AG09309 (cell line): Measurements from ENCODE around the gene FGF9.

Experiments
- DNase-seq: peaks from one replicate; pipeline ENCODE4 v3.0.0-alpha.2; 2010; ENCODE audit warnings: low read depth
- H3K4me3 ChIP-seq: 2 replicates; pipeline ENCODE4 v1.5.1; 2011; ENCODE audit warnings: mild to moderate bottlenecking, low read depth, low read length, moderate library complexity; ENCODE audit not compliant: control insufficient read depth
- CTCF ChIP-seq: IDR thresholded peaks from 2 replicates; pipeline ENCODE4 v1.5.1; 2011; ENCODE audit warnings: mild to moderate bottlenecking, low read depth, low read length, inconsistent platforms; ENCODE audit not compliant: insufficient read depth, control insufficient read depth; ENCODE audit errors: missing control alignments

The FGF9 gene

GRCh38 chr13:21639561-21639960 lies 31.3 kb upstream of the FGF9 start:
- DNase-seq: no peak
- H3K4me3 ChIP-seq: no peak overlapping the region
- TF ChIP-seq CTCF: no peak

GRCh38 chr13:21641629-21642028 lies 29.2 kb upstream of the FGF9 start:
- TF ChIP-seq CTCF: no peak
- DNase-seq: no peak
- no peak overlapping the region for H3K4me3 ChIP-seq

- TF ChIP-seq CTCF: no peak
- H3K4me3 ChIP-seq: no peak overlapping the region
- DNase-seq: no peak
Measured at GRCh38 chr13:21657538-21657937, 13.3 kb upstream of the FGF9 start.

GRCh38 chr13:21659087-21659486 lies 11.8 kb upstream of the FGF9 start:
- no peak for TF ChIP-seq CTCF

GRCh38 chr13:21661097-21661909 lies 9.6 kb upstream of the FGF9 start:
- H3K4me3 ChIP-seq: no peak overlapping the region
- TF ChIP-seq CTCF: no peak
- DNase-seq: no peak

More at GRCh38 chr13:21659087-21659486, 11.8 kb upstream of the FGF9 start:
- no peak for DNase-seq
- no peak overlapping the region for H3K4me3 ChIP-seq

- no peak overlapping the region for H3K4me3 ChIP-seq
- no peak for TF ChIP-seq CTCF
- no peak for DNase-seq
Measured at GRCh38 chr13:21663197-21663596, 7.7 kb upstream of the FGF9 start.
